HepG2 (cell line): ENCODE measurements around the gene RGS19. TPM values are rescaled to one million over a fixed set of nuclear protein-coding genes. Genes with fewer than 3 reads are reported as not detected.
A peak's percentile ranks its signal among the peaks of the same experiment; 100 is the strongest.

Source experiments
- ATAC-seq: fragments of 200-7000 bp; cut with Tn5 transposase; 3 replicates; pipeline ENCODE4 v1.9.1; 2020; ENCODE audit warnings: mild to moderate bottlenecking, moderate library complexity
- BruUV-seq: library from RNA; stranded (reverse); fragments of 400-500 nt; replicated peaks from 2 replicates; lab custom pipeline; 2021; lab: Mats Ljungman, UMichigan
- CTCF ChIA-PET: fragments of 300-600 bp; formaldehyde crosslinking; extraction: SDS; loops from one replicate; lab custom pipeline; 2021; ENCODE audit warnings: low total read pairs, inconsistent platforms, low intra/inter-chr PET ratio; lab: Yijun Ruan, JAX
- POLR2A ChIA-PET: fragments of 350-600 bp; sonication (Branson Sonifier 250); formaldehyde crosslinking; loops from one replicate; lab custom pipeline; 2020; ENCODE audit warnings: antibody characterized with exemption, inconsistent platforms; lab: Yijun Ruan, JAX
- DNase-seq: peaks from one replicate; pipeline ENCODE4 v3.0.0-alpha.2; 2015; ENCODE audit warnings: low spot score
- FAIRE-seq: peaks from 3 replicates; lab custom pipeline; 2011; peaks lifted over from hg19 to GRCh38; lab: Jason Lieb, UNC
- H2AFZ ChIP-seq: one replicate; pipeline ENCODE4 v1.6.1; 2011; ENCODE audit warnings: low read length, inconsistent platforms
- H3K27ac ChIP-seq: fragments of 300-600 bp; 3 replicates; pipeline ENCODE4 v1.8.0; 2011; ENCODE audit warnings: mixed run types, mild to moderate bottlenecking, mixed read lengths, low read length, inconsistent platforms; ENCODE audit not compliant: insufficient read depth; ENCODE audit errors: extremely low read length
- H3K27me3 ChIP-seq, 2 experiments: fragments of 200-600 bp in 1 of 2; 2 replicates in 1 of 2; 3 replicates in 1 of 2; pipeline versions ENCODE4 v1.6.0 to v1.8.0; 2011; ENCODE audit warnings: low read length in 2 of 2, mild to moderate bottlenecking in 2 of 2, moderate library complexity in 2 of 2, inconsistent platforms in 1 of 2; ENCODE audit not compliant: insufficient read depth in 2 of 2, control insufficient read depth in 1 of 2
- H3K36me3 ChIP-seq, 2 experiments: fragments of 200-600 bp in 1 of 2; replicated peaks in 1 of 2; 2 replicates in 1 of 2; 3 replicates in 1 of 2; pipeline versions ENCODE4 v1.5.1 to v1.8.0; 2011; ENCODE audit warnings: low read length in 2 of 2, inconsistent platforms in 1 of 2; ENCODE audit not compliant: insufficient read depth in 2 of 2, control insufficient read depth in 1 of 2
- H3K4me1 ChIP-seq: 2 replicates; pipeline ENCODE4 v1.5.1; 2012; ENCODE audit warnings: low read length, inconsistent platforms; ENCODE audit not compliant: insufficient read depth
- H3K4me2 ChIP-seq: 2 replicates; pipeline ENCODE4 v1.6.0; 2011; ENCODE audit warnings: low read depth, low read length, inconsistent platforms
- H3K4me3 ChIP-seq, 3 experiments: fragments of 200-600 bp in 1 of 3; sonication (generic), shearing (Covaris generic) in 1 of 3; replicated peaks in 1 of 3; 2 replicates each; pipeline ENCODE4 v1.5.1; 2011 to 2016; ENCODE audit warnings: low read length in 3 of 3, inconsistent platforms in 2 of 3, low read depth in 2 of 3, mild to moderate bottlenecking in 2 of 3, control low read depth in 1 of 3, mixed read lengths in 1 of 3; ENCODE audit not compliant: insufficient read depth in 1 of 3
- H3K79me2 ChIP-seq: one replicate; pipeline ENCODE4 v1.6.1; 2011; ENCODE audit warnings: low read length, inconsistent platforms; ENCODE audit not compliant: insufficient read depth
- H3K9ac ChIP-seq: 2 replicates; pipeline ENCODE4 v1.6.0; 2011; ENCODE audit warnings: mild to moderate bottlenecking, low read depth, low read length, inconsistent platforms; ENCODE audit not compliant: insufficient read depth
- H3K9me3 ChIP-seq: 2 replicates; pipeline ENCODE4 v1.5.1; 2012; ENCODE audit warnings: mild to moderate bottlenecking, low read length
- H4K20me1 ChIP-seq: 2 replicates; pipeline ENCODE4 v1.6.0; 2011; ENCODE audit warnings: inconsistent platforms, mild to moderate bottlenecking, low read length, moderate library complexity; ENCODE audit not compliant: insufficient read depth
- CENPX ChIP-seq: sonication (generic); formaldehyde crosslinking; IDR thresholded peaks from 2 replicates; pipeline ENCODE4 v1.9.0; 2021; ENCODE audit warnings: mild to moderate bottlenecking, missing genetic modification reagents, moderate library complexity
- CHCHD3 ChIP-seq: sonication (generic); formaldehyde crosslinking; IDR thresholded peaks from 2 replicates; pipeline ENCODE4 v1.8.0; 2022; ENCODE audit warnings: mild to moderate bottlenecking, missing genetic modification reagents, moderate library complexity
- HOXA7 ChIP-seq: sonication (generic); formaldehyde crosslinking; IDR thresholded peaks from 2 replicates; pipeline ENCODE4 v1.8.1; 2022; ENCODE audit warnings: mild to moderate bottlenecking, missing genetic modification reagents, moderate library complexity
- NFE2L1 ChIP-seq: sonication (generic); formaldehyde crosslinking; IDR thresholded peaks from 2 replicates; pipeline ENCODE4 v1.4.0; 2020; ENCODE audit warnings: missing genetic modification reagents, mild to moderate bottlenecking, borderline replicate concordance
- PHF5A ChIP-seq: IDR thresholded peaks from one replicate; pipeline ENCODE4 v1.6.1; 2018; ENCODE audit warnings: low read depth, missing genetic modification reagents; ENCODE audit not compliant: unreplicated experiment
- POGZ ChIP-seq: sonication (generic); formaldehyde crosslinking; IDR thresholded peaks from 2 replicates; pipeline ENCODE4 v1.4.0; 2020; ENCODE audit warnings: mild to moderate bottlenecking, missing genetic modification reagents
- PPARG ChIP-seq: conservative IDR thresholded peaks from 2 replicates; pipeline ENCODE4 v1.6.1; 2016; ENCODE audit warnings: missing biosample characterization, missing genetic modification reagents
- TMF1 ChIP-seq: sonication (generic); formaldehyde crosslinking; IDR thresholded peaks from 2 replicates; pipeline ENCODE4 v1.8.1; 2022; ENCODE audit warnings: low read depth, missing genetic modification reagents
- TSC22D2 ChIP-seq: sonication (generic); formaldehyde crosslinking; IDR thresholded peaks from 2 replicates; pipeline ENCODE4 v1.5.1; 2020; ENCODE audit warnings: missing genetic modification reagents, mild to moderate bottlenecking, borderline replicate concordance
- ZEB1 ChIP-seq: IDR thresholded peaks from 2 replicates; pipeline ENCODE4 v1.6.1; 2012; ENCODE audit warnings: mild to moderate bottlenecking, low read depth, inconsistent platforms; ENCODE audit not compliant: insufficient replicate concordance
- ZNF17 ChIP-seq: sonication (generic); formaldehyde crosslinking; IDR thresholded peaks from 2 replicates; pipeline ENCODE4 v1.5.0; 2020; ENCODE audit warnings: mild to moderate bottlenecking, missing genetic modification reagents
- ZNF274 ChIP-seq: sonication (generic); formaldehyde crosslinking; IDR thresholded peaks from 2 replicates; pipeline ENCODE4 v1.5.1; 2020; ENCODE audit warnings: mild to moderate bottlenecking, missing genetic modification reagents
- ZNF660 ChIP-seq: sonication (generic); formaldehyde crosslinking; IDR thresholded peaks from 2 replicates; pipeline ENCODE4 v1.5.1; 2020; ENCODE audit warnings: mild to moderate bottlenecking, low read depth, missing genetic modification reagents, borderline replicate concordance
- ZNF670 ChIP-seq: sonication (generic); formaldehyde crosslinking; IDR thresholded peaks from 2 replicates; pipeline ENCODE4 v1.8.0; 2022; ENCODE audit warnings: mild to moderate bottlenecking, missing genetic modification reagents, borderline replicate concordance
- ZNF678 ChIP-seq: sonication (generic); formaldehyde crosslinking; IDR thresholded peaks from 2 replicates; pipeline ENCODE4 v1.4.0; 2020; ENCODE audit warnings: mild to moderate bottlenecking, missing genetic modification reagents
- WGBS: methylation state at CpG from one replicate; pipeline ENCODE4 v1.1.6; 2017; ENCODE audit warnings: low lambda C conversion rate; 5-methylcytosine and 5-hydroxymethylcytosine counted together
- in situ Hi-C: cut with HindIII; loops from 2 replicates; pipeline ENCODE4 v1.10.0; 2017; ENCODE audit warnings: low pct_unique_long_range_greater_than_20kb; ENCODE audit not compliant: extremely low pct_ligation_motif_present
- intact Hi-C: fragments of 100-400 bp; cut with micrococcal nuclease; formaldehyde crosslinking; loops from one replicate; pipeline ENCODE4 v1.10.0; 2022; ENCODE audit not compliant: unreplicated experiment
- polyA plus RNA-seq, 8 experiments: library from polyadenylated mRNA; depleted of rRNA in 3 of 8; stranded (reverse) in 7 of 8; unstranded in 1 of 8; fragments of >200 nt; fragmentation: Illumina TruSeq in 4 of 8; extraction: Trizol in 4 of 8; gene quantifications; 2 replicates each; pipeline versions ENCODE4 v1.2.1 to v1.2.3, GENCODE V29; 2011 to 2016; ENCODE audit warnings: low read depth in 4 of 8, missing spikeins in 1 of 8, mixed read lengths in 1 of 8; ENCODE audit not compliant: insufficient read depth in 1 of 8
- total RNA-seq, 5 experiments: library from RNA; depleted of rRNA; stranded (reverse); fragments of >200 nt; fragmentation: Illumina TruSeq; extraction: Trizol; gene quantifications; 2 replicates each; pipeline ENCODE4 v1.2.3, GENCODE V29; 2016; ENCODE audit warnings: low read depth in 1 of 5
- TF ChIP-seq, protein P1 (sequence below): sonication (generic); formaldehyde crosslinking; IDR thresholded peaks from 2 replicates; pipeline ENCODE4 v1.4.0; 2020; ENCODE audit warnings: missing genetic modification reagents
- TF ChIP-seq, protein P2 (sequence below): sonication (generic); formaldehyde crosslinking; IDR thresholded peaks from 2 replicates; pipeline ENCODE4 v1.8.0; 2022; ENCODE audit warnings: low read depth, missing genetic modification reagents

The RGS19 gene
- total and polyA plus RNA-seq, 2 of the 13 experiments (the other 11 are each of a cell fraction or from before 2014, with no cell fraction given): 10.7 to 11.9 TPM

DNA sequence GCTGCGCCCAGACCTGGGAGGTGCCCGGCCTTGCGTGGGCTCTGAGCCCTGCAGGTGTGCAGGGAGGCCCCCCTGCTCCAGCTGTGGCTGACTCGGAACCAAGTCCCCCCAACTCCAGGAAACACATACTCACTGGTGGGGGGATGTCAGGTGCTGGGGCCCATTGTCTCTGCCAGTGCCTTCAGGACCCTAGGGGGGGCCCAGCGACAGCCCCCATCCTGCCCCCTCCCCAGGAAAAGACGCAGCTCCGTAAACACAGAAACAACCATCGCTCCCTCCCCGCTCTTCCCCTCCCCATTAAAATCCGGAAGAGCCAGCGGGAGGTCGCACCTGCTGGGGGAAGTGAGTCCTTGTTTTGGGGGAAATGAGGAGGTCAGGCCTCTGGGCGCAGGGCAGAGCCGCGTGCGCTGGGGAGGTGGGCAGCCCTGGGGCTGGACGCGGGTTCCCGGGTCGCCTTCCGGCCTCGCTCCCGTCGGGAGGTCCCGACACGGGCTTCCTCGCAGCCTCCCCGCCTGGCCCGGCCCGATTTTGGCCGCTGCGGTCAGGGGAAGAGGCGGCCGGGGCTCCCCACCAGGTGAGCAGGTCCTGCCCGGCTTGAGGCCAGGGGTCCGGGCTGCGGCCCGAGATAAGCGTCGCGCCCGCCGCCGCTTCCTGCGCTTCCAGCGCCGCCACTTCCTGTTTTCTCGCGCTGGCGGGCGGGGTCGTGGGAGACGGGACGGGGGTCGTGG lies 37.1 kb downstream of the RGS19 start:
- Histone ChIP-seq H3K36me3 (no peaks in the 10 kb centered on the region), H3K9ac (peak overlapping the region; percentile 86), H3K4me2 (peak overlapping the region; percentile 94), H3K79me2 (peaks cover 6% of the 10 kb centered on the region), H3K27ac (peak overlapping the region; percentile 45), H3K27me3 (no peaks in the 10 kb centered on the region), H3K4me3 (peak overlapping the region; percentile 70 to 89 (median 89)), H3K4me1 (peaks cover 74% of the 10 kb centered on the region), H2AFZ (no peak overlapping the region), H3K9me3 (no peaks in the 10 kb centered on the region), H4K20me1 (no peaks in the 10 kb centered on the region)
- peak; percentile 0; the same call in 1 of the 3 replicates for ATAC-seq
- no peak for FAIRE-seq
- in situ Hi-C loops: no loop called here
- ChIA-PET POLR2A (interaction anchor here (1.5 to 10.1 kb wide), 6 partner anchors 11 to 177 kb away, joined by 3 to 252 read pairs (median 36); partner anchors contain the start of genes PRPF6, SAMD10, SOX18 and TCEA2), CTCF (no interaction called here)
- intact Hi-C loops: no loop called here
- TSS peak; percentile 75 for BruUV-seq
- under 1% methylated on average over 49 of the region's 55 CpGs for WGBS
- no peak for DNase-seq
- TF ChIP-seq, protein P1, sequence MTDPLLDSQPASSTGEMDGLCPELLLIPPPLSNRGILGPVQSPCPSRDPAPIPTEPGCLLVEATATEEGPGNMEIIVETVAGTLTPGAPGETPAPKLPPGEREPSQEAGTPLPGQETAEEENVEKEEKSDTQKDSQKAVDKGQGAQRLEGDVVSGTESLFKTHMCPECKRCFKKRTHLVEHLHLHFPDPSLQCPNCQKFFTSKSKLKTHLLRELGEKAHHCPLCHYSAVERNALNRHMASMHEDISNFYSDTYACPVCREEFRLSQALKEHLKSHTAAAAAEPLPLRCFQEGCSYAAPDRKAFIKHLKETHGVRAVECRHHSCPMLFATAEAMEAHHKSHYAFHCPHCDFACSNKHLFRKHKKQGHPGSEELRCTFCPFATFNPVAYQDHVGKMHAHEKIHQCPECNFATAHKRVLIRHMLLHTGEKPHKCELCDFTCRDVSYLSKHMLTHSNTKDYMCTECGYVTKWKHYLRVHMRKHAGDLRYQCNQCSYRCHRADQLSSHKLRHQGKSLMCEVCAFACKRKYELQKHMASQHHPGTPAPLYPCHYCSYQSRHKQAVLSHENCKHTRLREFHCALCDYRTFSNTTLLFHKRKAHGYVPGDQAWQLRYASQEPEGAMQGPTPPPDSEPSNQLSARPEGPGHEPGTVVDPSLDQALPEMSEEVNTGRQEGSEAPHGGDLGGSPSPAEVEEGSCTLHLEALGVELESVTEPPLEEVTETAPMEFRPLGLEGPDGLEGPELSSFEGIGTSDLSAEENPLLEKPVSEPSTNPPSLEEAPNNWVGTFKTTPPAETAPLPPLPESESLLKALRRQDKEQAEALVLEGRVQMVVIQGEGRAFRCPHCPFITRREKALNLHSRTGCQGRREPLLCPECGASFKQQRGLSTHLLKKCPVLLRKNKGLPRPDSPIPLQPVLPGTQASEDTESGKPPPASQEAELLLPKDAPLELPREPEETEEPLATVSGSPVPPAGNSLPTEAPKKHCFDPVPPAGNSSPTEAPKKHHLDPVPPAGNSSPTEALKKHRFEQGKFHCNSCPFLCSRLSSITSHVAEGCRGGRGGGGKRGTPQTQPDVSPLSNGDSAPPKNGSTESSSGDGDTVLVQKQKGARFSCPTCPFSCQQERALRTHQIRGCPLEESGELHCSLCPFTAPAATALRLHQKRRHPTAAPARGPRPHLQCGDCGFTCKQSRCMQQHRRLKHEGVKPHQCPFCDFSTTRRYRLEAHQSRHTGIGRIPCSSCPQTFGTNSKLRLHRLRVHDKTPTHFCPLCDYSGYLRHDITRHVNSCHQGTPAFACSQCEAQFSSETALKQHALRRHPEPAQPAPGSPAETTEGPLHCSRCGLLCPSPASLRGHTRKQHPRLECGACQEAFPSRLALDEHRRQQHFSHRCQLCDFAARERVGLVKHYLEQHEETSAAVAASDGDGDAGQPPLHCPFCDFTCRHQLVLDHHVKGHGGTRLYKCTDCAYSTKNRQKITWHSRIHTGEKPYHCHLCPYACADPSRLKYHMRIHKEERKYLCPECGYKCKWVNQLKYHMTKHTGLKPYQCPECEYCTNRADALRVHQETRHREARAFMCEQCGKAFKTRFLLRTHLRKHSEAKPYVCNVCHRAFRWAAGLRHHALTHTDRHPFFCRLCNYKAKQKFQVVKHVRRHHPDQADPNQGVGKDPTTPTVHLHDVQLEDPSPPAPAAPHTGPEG: no peak; the same call in 1 of the 2 replicates
- TF ChIP-seq PHF5A (CRISPR knock-in tag): no peak
- TF ChIP-seq TMF1 (CRISPR knock-in tag): no peak
- TF ChIP-seq, protein P2, sequence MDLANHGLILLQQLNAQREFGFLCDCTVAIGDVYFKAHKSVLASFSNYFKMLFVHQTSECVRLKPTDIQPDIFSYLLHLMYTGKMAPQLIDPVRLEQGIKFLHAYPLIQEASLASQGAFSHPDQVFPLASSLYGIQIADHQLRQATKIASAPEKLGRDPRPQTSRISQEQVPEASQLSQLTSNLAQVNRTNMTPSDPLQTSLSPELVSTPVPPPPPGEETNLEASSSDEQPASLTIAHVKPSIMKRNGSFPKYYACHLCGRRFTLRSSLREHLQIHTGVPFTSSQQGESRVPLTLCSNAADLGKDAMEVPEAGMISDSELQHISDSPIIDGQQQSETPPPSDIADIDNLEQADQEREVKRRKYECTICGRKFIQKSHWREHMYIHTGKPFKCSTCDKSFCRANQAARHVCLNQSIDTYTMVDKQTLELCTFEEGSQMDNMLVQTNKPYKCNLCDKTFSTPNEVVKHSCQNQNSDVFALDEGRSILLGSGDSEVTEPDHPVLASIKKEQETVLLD (CRISPR knock-in tag): no peak
- no peak for TF ChIP-seq TSC22D2
- 0 out of 2 replicates have a peak, but pooled peaks have one; percentile 24 for TF ChIP-seq CHCHD3 (CRISPR knock-in tag)
- TF ChIP-seq ZNF670 (CRISPR knock-in tag): peak; percentile 74; the same call in 1 of the 2 replicates
- TF ChIP-seq ZNF660: no peak
- TF ChIP-seq NFE2L1 (CRISPR knock-in tag): no peak
- TF ChIP-seq ZNF678 (CRISPR knock-in tag): no peak
- TF ChIP-seq CENPX (CRISPR knock-in tag): no peak
- no peak for TF ChIP-seq HOXA7 (CRISPR knock-in tag)
- 0 out of 2 replicates have a peak, but pooled peaks have one; percentile 32 for TF ChIP-seq PPARG (CRISPR knock-in tag)
- TF ChIP-seq ZNF17 (CRISPR knock-in tag): no peak
- TF ChIP-seq ZEB1: peak; percentile 47
- no peak for TF ChIP-seq POGZ (CRISPR knock-in tag)
- TF ChIP-seq ZNF274: no peak; the same call in 1 of the 2 replicates
